ENCODE data around the gene UCP3. TPM values are rescaled to one million over a fixed set of nuclear protein-coding genes. Genes with fewer than 3 reads are reported as not detected.

UCP3 gene
- total RNA-seq, 1 experiment from 2014 or later = 1.3 TPM

- no TSS peak for BruUV-seq (replicated peaks)
- Histone ChIP-seq H3K4me1 (ENCODE audit: control insufficient read depth in 1 of 2, insufficient read depth in 2 of 2, low read length in 2 of 2) (no peaks in the 10 kb centered on the region), H3K9ac (ENCODE audit: low read length) (no peak overlapping the region), H3K4me3 (replicated peaks in 1 of 2; ENCODE audit: low read depth in 1 of 2, low read length in 2 of 2) (no peak overlapping the region), H3K36me3 (ENCODE audit: control insufficient read depth in 1 of 2, insufficient read depth in 2 of 2, low read length in 2 of 2) (no peaks in the 10 kb centered on the region; a peak in 1 of 4 replicates), H4K20me1 (ENCODE audit: insufficient read depth) (no peaks in the 10 kb centered on the region), H3K27me3 (ENCODE audit: insufficient read depth, low read length) (no peaks in the 10 kb centered on the region), H2AFZ (ENCODE audit: low read depth, low read length, poor library complexity, severe bottlenecking) (no peak overlapping the region), H3K79me2 (ENCODE audit: insufficient read depth, low read length) (no peaks in the 10 kb centered on the region), H3K27ac (ENCODE audit: low read depth, low read length) (no peak overlapping the region), H3K9me2 (ENCODE audit: insufficient read depth) (no peaks in the 10 kb centered on the region), H3K4me2 (ENCODE audit: low read length) (no peak overlapping the region), H3K9me3 (ENCODE audit: control insufficient read depth in 1 of 2, insufficient read depth in 1 of 2, low read depth in 1 of 2, low read length in 2 of 2) (no peaks in the 10 kb centered on the region)
- ChIA-PET RAD21 (ENCODE audit: low non-redundant PET in 1 of 2, low total read pairs in 2 of 2, uncharacterized antibody in 2 of 2, unreplicated experiment in 2 of 2) (no interaction called here), POLR2A (no interaction called here), CTCF (no interaction called here)
- ATAC-seq = no peak
- TF ChIP-seq TCF7L2 (IDR thresholded peaks at IDR 0.05; ENCODE audit: borderline replicate concordance, extremely low read depth, insufficient read depth, insufficient read length) = no peak
- no peak for TF ChIP-seq EZH2phosphoT487 (IDR thresholded peaks at IDR 0.05; ENCODE audit: borderline replicate concordance)
- no peak for TF ChIP-seq ATF3 (IDR thresholded peaks at IDR 0.05)
- TF ChIP-seq CBX3 (IDR thresholded peaks at IDR 0.05; ENCODE audit: low read depth) = no peak
- no peak for TF ChIP-seq POLR2AphosphoS5 (IDR thresholded peaks at IDR 0.05; ENCODE audit: low read depth, low read length)
- no peak for TF ChIP-seq FOSL1 (IDR thresholded peaks at IDR 0.05; ENCODE audit: low read depth)
- no peak for TF ChIP-seq YY1 (IDR thresholded peaks at IDR 0.05; ENCODE audit: extremely low read depth, insufficient replicate concordance, low read depth, low read length)
- no peak for TF ChIP-seq MAX (IDR thresholded peaks at IDR 0.05)
- TF ChIP-seq ELF1 (IDR thresholded peaks at IDR 0.05; ENCODE audit: borderline replicate concordance, low read depth) = no peak
- no peak for TF ChIP-seq ZBTB33 (IDR thresholded peaks at IDR 0.05; ENCODE audit: extremely low read depth, insufficient replicate concordance, low read length)
- TF ChIP-seq CTCF (IDR thresholded peaks at IDR 0.05 in 2 of 3, conservative IDR thresholded peaks at IDR 0.05 in 1 of 3; ENCODE audit: borderline replicate concordance in 1 of 3, insufficient read depth in 1 of 3, low read depth in 2 of 3, low read length in 2 of 3) = no peak
- TF ChIP-seq CEBPB (IDR thresholded peaks at IDR 0.05; ENCODE audit: low read depth) = no peak
- TF ChIP-seq ZFX (IDR thresholded peaks at IDR 0.05) = no peak
- TF ChIP-seq RAD21 (IDR thresholded peaks at IDR 0.05; ENCODE audit: low read depth) = no peak
- TF ChIP-seq POLR2A (IDR thresholded peaks at IDR 0.05; ENCODE audit: borderline replicate concordance, extremely low read depth, insufficient read depth, insufficient read length) = no peak
- no peak for TF ChIP-seq EZH2 (IDR thresholded peaks at IDR 0.05)
- intact Hi-C loops (cut with micrococcal nuclease) = no loop called here
- DNase-seq (ENCODE audit: low read depth, low spot score) = no peak
These were observed 3.4 kb upstream of the UCP3 start for GRCh38 chr11:74012074-74012809.

Data from HCT116 (cell line).